K562 (cell line): ENCODE measurements around the gene LENG8. TPM values are rescaled to one million over a fixed set of nuclear protein-coding genes. Genes with fewer than 3 reads are reported as not detected.

ENCODE experiments used
- ATAC-seq: fragments of 200-7000 bp; cut with Tn5 transposase; 3 replicates; pipeline ENCODE4 v1.9.1; 2020; ENCODE audit warnings: moderate library complexity
- BruUV-seq: library from RNA; stranded (reverse); fragments of 400-500 nt; replicated peaks from 2 replicates; lab custom pipeline; 2021; lab: Mats Ljungman, UMichigan
- CTCF ChIA-PET: fragments of 300-600 bp; formaldehyde crosslinking; extraction: SDS; loops from one replicate; lab custom pipeline; 2021; ENCODE audit warnings: low intra/inter-chr PET ratio; lab: Yijun Ruan, JAX
- POLR2A ChIA-PET: fragments of 300-600, 350-650 bp; sonication (Branson Sonifier 250); formaldehyde crosslinking; extraction: SDS; loops from one replicate; lab custom pipeline; 2021; ENCODE audit warnings: antibody characterized with exemption, inconsistent platforms; lab: Yijun Ruan, JAX
- DNase-seq, 4 experiments: peaks; one replicate each; pipeline versions ENCODE4 v3.0.0 to v3.0.0-alpha.2; 2011 to 2018; ENCODE audit warnings: low spot score in 3 of 4, mixed read lengths in 3 of 4; ENCODE audit errors: extremely low read depth in 1 of 4
- FAIRE-seq: peaks from 2 replicates; lab custom pipeline; 2011; peaks lifted over from hg19 to GRCh38; lab: Jason Lieb, UNC
- H2AFZ ChIP-seq: 2 replicates; pipeline ENCODE4 v1.6.0; 2011; ENCODE audit warnings: low read depth, low read length, control low read depth, inconsistent platforms
- H3K27ac ChIP-seq: fragments of 200-600 bp; 3 replicates; pipeline ENCODE4 v1.8.0; 2011; ENCODE audit warnings: low read depth, mild to moderate bottlenecking, control low read depth, inconsistent platforms, low read length, moderate library complexity, mixed read lengths; ENCODE audit errors: extremely low read depth
- H3K27me3 ChIP-seq, 2 experiments: fragments of 300-600 bp in 1 of 2; 2 replicates in 1 of 2; 3 replicates in 1 of 2; pipeline versions ENCODE4 v1.6.0 to v1.8.0; 2011; ENCODE audit warnings: inconsistent platforms in 2 of 2, low read length in 2 of 2, mild to moderate bottlenecking in 1 of 2, mixed read lengths in 1 of 2, moderate library complexity in 1 of 2; ENCODE audit not compliant: control insufficient read depth in 2 of 2, insufficient read depth in 2 of 2
- H3K36me3 ChIP-seq: fragments of 300-600 bp; 3 replicates; pipeline ENCODE4 v1.8.0; 2011; ENCODE audit warnings: mild to moderate bottlenecking, low read length, inconsistent platforms; ENCODE audit not compliant: control insufficient read depth, insufficient read depth
- H3K4me1 ChIP-seq, 2 experiments: fragments of 200-600 bp in 1 of 2; replicated peaks in 1 of 2; 2 replicates in 1 of 2; 3 replicates in 1 of 2; pipeline versions ENCODE4 v1.5.1 to v1.8.0; 2011; ENCODE audit warnings: inconsistent platforms in 2 of 2, low read length in 2 of 2, mild to moderate bottlenecking in 1 of 2, mixed read lengths in 1 of 2, moderate library complexity in 1 of 2; ENCODE audit not compliant: control insufficient read depth in 2 of 2, insufficient read depth in 2 of 2
- H3K4me2 ChIP-seq: 2 replicates; pipeline ENCODE4 v1.6.1; 2011; ENCODE audit warnings: low read length, control low read depth, inconsistent platforms, mixed read lengths; ENCODE audit not compliant: insufficient read depth
- H3K4me3 ChIP-seq: fragments of 200-600 bp; sonication (generic), shearing (Covaris generic); 2 replicates; pipeline ENCODE4 v1.5.1; 2016; ENCODE audit warnings: control low read depth, inconsistent platforms
- H3K79me2 ChIP-seq: fragments of 200-600 bp; 3 replicates; pipeline ENCODE4 v1.8.0; 2011; ENCODE audit warnings: low read length, inconsistent platforms; ENCODE audit not compliant: control insufficient read depth, insufficient read depth
- H3K9ac ChIP-seq, 2 experiments: 2 replicates each; pipeline versions ENCODE4 v1.6.0 to v1.6.1; 2011; ENCODE audit warnings: low read depth in 2 of 2, low read length in 2 of 2, control low read depth in 1 of 2, inconsistent platforms in 1 of 2, mild to moderate bottlenecking in 1 of 2, mixed read lengths in 1 of 2; ENCODE audit not compliant: insufficient read depth in 1 of 2
- H3K9me1 ChIP-seq: one replicate; pipeline ENCODE4 v1.6.0; 2011; ENCODE audit warnings: inconsistent platforms, mild to moderate bottlenecking, low read length, moderate library complexity; ENCODE audit not compliant: control insufficient read depth, insufficient read depth
- H3K9me3 ChIP-seq: replicated peaks from 2 replicates; pipeline ENCODE4 v1.5.1; 2011; ENCODE audit warnings: low read depth, low read length, inconsistent platforms; ENCODE audit not compliant: control insufficient read depth, insufficient read depth
- H4K20me1 ChIP-seq: replicated peaks from 2 replicates; pipeline ENCODE4 v1.6.1; 2011; ENCODE audit warnings: low read length, inconsistent platforms, mixed read lengths; ENCODE audit not compliant: control insufficient read depth, insufficient read depth
- RBFOX2 ChIP-seq: fragments of 200-400 bp; formaldehyde crosslinking; IDR thresholded peaks from 2 replicates; pipeline ENCODE4 v1.6.1; 2017; ENCODE audit warnings: low read depth, mild to moderate bottlenecking, low read length, moderate library complexity
- RUNX1 ChIP-seq: sonication (generic); IDR thresholded peaks from 2 replicates; pipeline ENCODE4 v1.6.1; 2016; ENCODE audit warnings: antibody characterized with exemption, low read depth
- WGBS: fragments of 100-300 bp; shearing (Covaris generic); methylation state at CpG from one replicate; pipeline ENCODE4 v1.1.6; 2016; ENCODE audit warnings: low coverage, mixed read lengths; ENCODE audit not compliant: insufficient coverage; ENCODE audit errors: missing lambda C conversion rate; 5-methylcytosine and 5-hydroxymethylcytosine counted together
- in situ Hi-C: fragments of 300-500 bp; cut with MboI; formaldehyde crosslinking; loops from 4 replicates; pipeline ENCODE4 v1.15.0; 2018; ENCODE audit warnings: inconsistent platforms, mixed read lengths
- intact Hi-C: fragments of 100-400 bp; cut with micrococcal nuclease; formaldehyde crosslinking; loops from 2 replicates; pipeline ENCODE4 v1.14.2; 2022
- polyA plus RNA-seq, 8 experiments: library from polyadenylated mRNA; depleted of rRNA in 4 of 8; stranded (reverse) in 5 of 8; unstranded in 3 of 8; fragments of >200 nt; fragmentation: Nextera tagmentation in 2 of 8; fragmentation: Illumina TruSeq in 1 of 8; extraction: Ambion mirVana in 2 of 8; extraction: Trizol in 1 of 8; gene quantifications; 2 replicates each; pipeline versions ENCODE4 v1.2.1 to v1.2.3, GENCODE V29; 2011 to 2014; ENCODE audit warnings: inconsistent platforms in 1 of 8, missing spikeins in 1 of 8
- total RNA-seq, 7 experiments: library from RNA; depleted of rRNA in 6 of 7; stranded (reverse); fragments of >200 nt in 6 of 7; fragmentation: Illumina TruSeq in 2 of 7; extraction: Trizol in 2 of 7; gene quantifications; 2 replicates each; pipeline versions ENCODE4 v1.2.1 to v1.2.3, GENCODE V29; 2011 to 2021; ENCODE audit warnings: low replicate concordance in 1 of 7

Gene LENG8
- total and polyA plus RNA-seq, 9 of the 15 experiments (the other 6 are each of a cell fraction or from before 2014, with no cell fraction given): 0.74 to 146 (median 28.1) TPM

- Histone ChIP-seq H3K9ac (peak overlapping the region in 1 of 2 experiments; percentile 48; a peak in 1 of 4 replicates), H3K9me3 (no peaks in the 10 kb centered on the region), H3K4me2 (no peak overlapping the region), H2AFZ (no peak overlapping the region), H3K4me1 (peaks cover 0 to 34% of the 10 kb centered on the region in 2 experiments; a peak in 2 of 5 replicates), H3K4me3 (no peak overlapping the region), H3K27me3 (no peaks in the 10 kb centered on the region), H3K36me3 (peaks cover 87% of the 10 kb centered on the region), H4K20me1 (peaks cover 19% of the 10 kb centered on the region; the same call in 1 of the 2 replicates), H3K9me1 (peaks cover 2% of the 10 kb centered on the region), H3K27ac (no peak overlapping the region), H3K79me2 (peaks cover 5% of the 10 kb centered on the region)
- no peak for FAIRE-seq
- ATAC-seq: no peak
- peak; percentile 37; the same call in 1 of the 2 replicates for TF ChIP-seq RBFOX2
- no peak for TF ChIP-seq RUNX1
- intact Hi-C loops: no loop called here
- in situ Hi-C loops: no loop called here
- BruUV-seq: no TSS peak
- peak in 2 of 4 experiments; percentile 6 to 9 for DNase-seq
- ChIA-PET POLR2A (interaction anchor here (1.1 to 1.7 kb wide), 3 partner anchors 10 to 15 kb away, joined by 5 to 15 read pairs (median 6); partner anchors contain the start of genes CDC42EP5 and LENG8), CTCF (no interaction called here)
- WGBS: 90% methylated on average over 11 of the region's 11 CpGs
Observed at GRCh38 chr19:54458648-54459281, 9.8 kb downstream of the LENG8 start.
